ENCODE measurements around the gene PAK6.

PAK6 gene

GRCh38 chr15:40289140-40289775 is 50.4 kb downstream of the PAK6 start:
- TF ChIP-seq CTCF (IDR thresholded peaks at IDR 0.05; ENCODE audit: insufficient read depth, low read length, poor library complexity, severe bottlenecking) = no peak
- no peak for DNase-seq (ENCODE audit: extremely low read depth, insufficient read length)
- Histone ChIP-seq H3K4me3 (replicated peaks; ENCODE audit: low read depth, low read length) (no peak overlapping the region), H3K27me3 (replicated peaks; ENCODE audit: control insufficient read depth, insufficient read depth, low read length) (no peaks in the 10 kb centered on the region), H3K36me3 (ENCODE audit: control insufficient read depth, insufficient read depth, low read length) (peaks cover 1% of the 10 kb centered on the region)

GRCh38 chr15:40290545-40290917 is 51.7 kb downstream of the PAK6 start:
- no peak overlapping the region for H3K4me3 ChIP-seq (replicated peaks; ENCODE audit: low read depth, low read length)
- H3K36me3 ChIP-seq (ENCODE audit: control insufficient read depth, insufficient read depth, low read length) = peaks cover 1% of the 10 kb centered on the region
- no peak for TF ChIP-seq CTCF (IDR thresholded peaks at IDR 0.05; ENCODE audit: insufficient read depth, low read length, poor library complexity, severe bottlenecking)
- H3K27me3 ChIP-seq (replicated peaks; ENCODE audit: control insufficient read depth, insufficient read depth, low read length) = no peaks in the 10 kb centered on the region
- DNase-seq (ENCODE audit: extremely low read depth, insufficient read length) = no peak

GRCh38 chr15:40290918-40291574 is 52.2 kb downstream of the PAK6 start:
- no peaks in the 10 kb centered on the region for H3K27me3 ChIP-seq (replicated peaks; ENCODE audit: control insufficient read depth, insufficient read depth, low read length)
- no peak for DNase-seq (ENCODE audit: extremely low read depth, insufficient read length)
- TF ChIP-seq CTCF (IDR thresholded peaks at IDR 0.05; ENCODE audit: insufficient read depth, low read length, poor library complexity, severe bottlenecking) = no peak
- no peak overlapping the region for H3K4me3 ChIP-seq (replicated peaks; ENCODE audit: low read depth, low read length)
- H3K36me3 ChIP-seq (ENCODE audit: control insufficient read depth, insufficient read depth, low read length) = peaks cover 1% of the 10 kb centered on the region

- DNase-seq (ENCODE audit: extremely low read depth, insufficient read length) = no peak
- Histone ChIP-seq H3K4me3 (replicated peaks; ENCODE audit: low read depth, low read length) (no peak overlapping the region), H3K27me3 (replicated peaks; ENCODE audit: control insufficient read depth, insufficient read depth, low read length) (no peaks in the 10 kb centered on the region), H3K36me3 (ENCODE audit: control insufficient read depth, insufficient read depth, low read length) (peaks cover 1% of the 10 kb centered on the region)
- TF ChIP-seq CTCF (IDR thresholded peaks at IDR 0.05; ENCODE audit: insufficient read depth, low read length, poor library complexity, severe bottlenecking) = no peak
These were observed 53.4 kb downstream of the PAK6 start for GRCh38 chr15:40292246-40292645.

- no peaks in the 10 kb centered on the region for H3K27me3 ChIP-seq (replicated peaks; ENCODE audit: control insufficient read depth, insufficient read depth, low read length)
- no peak for DNase-seq (ENCODE audit: extremely low read depth, insufficient read length)
- no peak for TF ChIP-seq CTCF (IDR thresholded peaks at IDR 0.05; ENCODE audit: insufficient read depth, low read length, poor library complexity, severe bottlenecking)
- H3K36me3 ChIP-seq (ENCODE audit: control insufficient read depth, insufficient read depth, low read length) = peaks cover 1% of the 10 kb centered on the region
- H3K4me3 ChIP-seq (replicated peaks; ENCODE audit: low read depth, low read length) = no peak overlapping the region
These were observed 54.1 kb downstream of the PAK6 start for GRCh38 chr15:40293006-40293405.

Data from GM06990 (cell line).